Stimulated activated CD4-positive, alpha-beta T cell treated with anti-CD3 and anti-CD28 coated beads, TNF-alpha, amount 100 ng/mL, for 24 hours (primary cell): Measurements from ENCODE around the gene FBLN2.

Experiments used
- DNase-seq, 3 experiments: peaks; one replicate each; pipeline ENCODE4 v3.0.0-alpha.2; 2020; ENCODE audit warnings: low read depth in 3 of 3

Gene FBLN2

DNA sequence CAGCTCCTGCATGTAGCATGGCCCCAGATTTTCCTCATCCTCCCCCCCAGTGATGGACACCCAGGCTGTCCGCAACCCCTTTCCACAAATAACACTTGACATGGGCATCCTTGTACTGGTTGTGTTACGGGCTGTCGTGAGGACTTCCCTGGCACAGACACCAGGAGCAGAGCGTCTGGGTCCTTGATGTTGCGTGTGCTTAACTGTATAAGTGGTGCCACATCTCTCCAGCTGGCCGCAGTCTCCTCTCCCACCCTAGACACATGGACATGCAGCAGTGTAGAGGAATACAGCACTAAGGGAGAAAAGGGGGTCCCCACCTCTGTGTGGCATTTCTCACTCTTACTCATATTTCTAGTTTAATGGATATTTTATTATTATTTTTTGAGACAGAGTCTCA lies 56.6 kb downstream of the FBLN2 start:
- DNase-seq = no peak

DNA sequence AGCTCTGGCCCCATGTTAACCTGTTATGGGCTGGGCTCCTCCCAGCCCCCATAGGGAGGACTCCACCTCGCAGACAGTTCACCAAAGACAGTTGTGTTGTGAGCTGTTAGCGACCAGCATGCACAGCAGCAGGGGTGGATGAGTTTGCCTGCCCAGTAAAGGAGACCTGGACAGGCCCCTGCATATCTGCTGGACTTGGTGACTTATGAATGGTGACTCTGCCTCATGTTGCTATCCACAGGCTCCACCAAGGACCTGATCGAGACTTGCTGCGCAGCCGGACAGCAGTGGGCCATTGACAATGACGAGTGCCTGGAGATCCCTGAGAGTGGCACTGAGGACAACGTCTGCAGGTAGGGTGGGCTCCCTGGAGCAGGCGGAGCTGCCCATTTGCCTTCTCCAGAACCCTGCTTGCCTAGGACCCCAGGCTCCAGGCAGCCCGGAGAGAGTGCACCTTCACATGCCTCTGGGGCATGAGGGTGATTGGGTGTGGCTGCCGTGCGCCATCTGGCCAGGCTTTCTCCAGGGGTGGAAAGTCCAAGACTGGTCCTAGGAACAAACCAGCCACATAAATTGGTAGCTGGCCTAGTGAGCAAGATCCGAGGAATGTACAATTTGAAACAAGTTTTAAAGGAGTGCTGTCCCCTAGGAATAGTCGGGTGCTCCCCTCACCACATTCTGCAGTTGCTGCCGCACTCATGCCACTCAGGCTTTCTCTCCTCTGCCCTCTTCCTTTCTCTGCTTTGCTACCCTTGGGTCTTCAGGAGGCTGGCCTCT lies 59.1 kb downstream of the FBLN2 start:
- no peak for DNase-seq

DNA sequence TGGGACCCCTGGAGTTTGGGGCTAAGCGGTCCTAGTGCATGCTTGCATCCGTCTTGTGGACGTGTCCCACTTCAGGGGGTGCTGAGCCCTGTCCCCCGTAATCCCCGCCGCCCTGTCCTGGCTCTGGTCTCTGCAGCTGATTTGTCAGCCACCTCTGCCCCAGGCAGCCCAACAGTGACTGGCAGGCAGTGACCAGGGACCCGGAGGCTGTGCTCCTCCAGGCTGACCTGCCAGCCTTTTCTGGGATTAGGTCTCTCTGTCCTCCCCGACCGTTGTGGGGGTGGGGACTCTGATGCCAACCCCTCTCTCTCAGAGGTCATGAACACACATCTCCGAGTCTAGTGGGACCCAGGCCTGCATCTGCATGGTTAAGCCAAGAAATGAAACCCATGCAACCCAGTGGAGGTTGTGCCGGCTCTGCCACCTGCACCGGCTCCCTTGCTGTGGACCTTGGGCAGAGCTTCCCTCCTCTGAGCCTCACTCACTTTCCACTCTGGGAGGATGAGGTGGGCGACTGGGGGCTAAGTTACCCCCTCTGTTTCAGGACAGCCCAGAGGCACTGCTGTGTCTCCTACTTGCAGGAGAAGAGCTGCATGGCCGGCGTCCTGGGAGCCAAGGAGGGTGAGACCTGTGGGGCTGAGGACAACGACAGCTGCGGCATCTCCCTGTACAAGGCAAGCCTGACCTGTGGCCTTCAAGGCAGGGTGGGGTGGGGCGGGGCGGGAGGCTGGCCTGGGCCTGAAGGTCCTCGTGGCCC lies 60.2 kb downstream of the FBLN2 start:
- DNase-seq = no peak

DNA sequence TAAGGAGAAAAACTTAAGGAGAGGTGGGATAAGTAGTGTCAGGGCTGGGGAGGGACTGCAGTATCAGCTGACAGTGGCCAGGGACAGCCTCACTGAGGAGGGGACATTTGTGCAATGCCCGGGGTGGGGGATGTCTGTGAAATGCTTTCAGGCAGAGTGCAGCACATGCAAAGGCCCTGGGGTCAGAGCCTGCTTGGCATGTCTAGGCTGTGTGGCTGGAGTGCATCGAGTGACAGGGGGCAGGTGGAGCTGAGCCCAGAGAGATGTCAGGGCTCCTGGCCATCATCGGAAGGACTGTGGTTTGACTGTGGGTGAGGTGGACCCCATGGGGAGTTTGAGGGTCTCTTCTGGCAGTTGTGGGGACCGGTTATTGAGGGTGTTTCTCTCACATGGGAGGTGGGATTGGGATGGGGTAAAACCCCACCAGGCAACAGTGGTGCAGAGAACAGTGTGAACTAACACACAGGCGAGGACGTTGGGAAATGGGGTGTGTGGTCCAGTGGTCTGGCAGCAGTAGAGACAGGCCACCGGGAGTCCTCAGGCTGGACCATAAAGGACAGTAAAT lies 61.2 kb downstream of the FBLN2 start:
- DNase-seq = no peak

DNA sequence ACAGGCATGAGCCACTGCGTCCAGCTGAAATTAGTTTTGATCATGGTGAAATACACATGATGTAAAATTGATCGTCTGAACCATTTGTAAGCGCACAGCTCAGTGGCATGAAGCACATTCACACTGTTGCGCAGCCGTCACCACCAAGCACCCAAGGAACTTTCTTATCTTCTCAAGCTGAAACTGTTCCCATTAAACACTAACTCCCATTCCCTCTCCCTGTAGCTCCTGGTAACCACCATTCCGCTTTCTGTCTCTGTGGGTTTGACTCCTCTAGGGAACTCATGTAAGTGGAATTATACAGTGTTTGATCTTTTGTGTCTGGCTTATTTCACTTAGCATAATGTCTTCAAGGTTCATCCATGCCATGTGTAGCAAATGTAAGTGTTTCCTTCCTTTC lies 62.3 kb downstream of the FBLN2 start:
- DNase-seq = no peak

DNA sequence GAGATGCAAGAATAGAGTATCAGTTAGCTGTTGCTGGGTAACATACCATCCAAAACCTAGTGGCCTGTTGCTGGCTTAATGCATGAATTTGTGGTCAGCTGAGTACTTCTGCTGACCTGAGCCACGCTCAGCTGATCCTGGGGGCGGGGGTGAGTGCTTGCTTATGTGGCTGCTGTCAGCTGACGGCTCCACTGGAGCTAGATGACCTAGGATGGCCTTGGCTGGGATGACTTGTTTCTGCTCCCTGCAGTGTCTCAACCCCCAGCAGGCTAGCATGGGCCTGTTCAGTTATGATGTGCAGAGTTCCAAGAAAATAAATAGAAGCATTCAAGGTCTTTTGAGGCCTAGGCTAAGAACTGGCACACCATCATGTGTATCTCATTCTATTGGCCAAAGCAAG lies 63.9 kb downstream of the FBLN2 start:
- no peak for DNase-seq

DNA sequence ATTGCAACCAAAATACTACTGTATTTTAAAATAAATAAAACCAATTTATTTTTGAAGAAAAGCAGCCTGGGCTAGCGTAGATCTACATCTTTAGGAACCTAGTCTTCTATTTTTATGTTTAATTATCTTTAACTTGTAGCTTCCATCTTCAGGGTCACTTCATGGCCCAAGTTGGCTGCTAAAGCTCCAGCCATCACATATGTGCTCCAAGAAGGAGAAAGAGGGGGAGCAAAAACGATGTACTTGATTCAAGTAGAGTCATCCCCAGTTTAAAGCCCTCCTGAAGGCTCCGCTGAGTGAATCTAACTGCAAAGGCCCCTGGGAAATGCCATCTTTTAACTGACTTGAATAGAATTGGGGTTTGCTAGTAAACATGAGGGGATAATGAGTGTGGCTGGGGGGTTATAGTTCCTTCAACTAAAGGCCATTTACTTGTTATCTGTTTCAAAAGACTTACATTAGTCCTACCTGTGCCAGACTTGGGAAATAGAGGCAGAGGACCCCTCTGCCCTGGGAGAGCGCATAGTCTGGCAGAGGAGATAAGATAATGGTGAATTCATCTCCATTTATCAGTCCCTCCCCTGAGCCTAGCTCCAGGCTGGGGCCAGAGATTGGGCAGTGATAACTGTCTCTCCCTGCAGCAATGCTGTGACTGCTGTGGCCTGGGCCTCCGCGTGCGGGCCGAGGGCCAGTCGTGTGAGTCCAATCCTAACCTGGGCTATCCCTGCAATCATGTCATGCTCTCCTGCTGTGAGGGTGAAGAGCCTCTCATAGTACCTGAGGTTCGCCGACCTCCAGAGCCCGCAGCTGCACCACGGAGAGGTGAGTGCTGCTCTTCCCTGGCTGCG lies 64.6 kb downstream of the FBLN2 start:
- no peak for DNase-seq

DNA sequence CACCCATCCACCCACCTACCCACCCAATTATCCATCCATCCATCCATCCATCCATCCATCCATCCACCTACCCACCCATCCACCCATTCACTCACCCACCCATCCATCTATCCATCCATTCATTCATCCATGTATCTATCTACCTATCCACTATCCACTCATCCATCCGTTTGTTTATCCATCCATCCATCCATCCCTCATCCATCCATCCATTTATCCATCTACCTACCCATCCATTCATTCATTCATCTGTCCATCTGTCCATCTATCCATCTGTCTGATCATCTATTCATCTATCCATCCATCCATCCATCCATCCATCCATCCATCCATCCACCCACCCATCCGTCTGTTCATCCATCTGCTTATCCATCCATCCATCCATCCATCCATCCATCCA lies 65.7 kb downstream of the FBLN2 start:
- DNase-seq = no peak

DNA sequence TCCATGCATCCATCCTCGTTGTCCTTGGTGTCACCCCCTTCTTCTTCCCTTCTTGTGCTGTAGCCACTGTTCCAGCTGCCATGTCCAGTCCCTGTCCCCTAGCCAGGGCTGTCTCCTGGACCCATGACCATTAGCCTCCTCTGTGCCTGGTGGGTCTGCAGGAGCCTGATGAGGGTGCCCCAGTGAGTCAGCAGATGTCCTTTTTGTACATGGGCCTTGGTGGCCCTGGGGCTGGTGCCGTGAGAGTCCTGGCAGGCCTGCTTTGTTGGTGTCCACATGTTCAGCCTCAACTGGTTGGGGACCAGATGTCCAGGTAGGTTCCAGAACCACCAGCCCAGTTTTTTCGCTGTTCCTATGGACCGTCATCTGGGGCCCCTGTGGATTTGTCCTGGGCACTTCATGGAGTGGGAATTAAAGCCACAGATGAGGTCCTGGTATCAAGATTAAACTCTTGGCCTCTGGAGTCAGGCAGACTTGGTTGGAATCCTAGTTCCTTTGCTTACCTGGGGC lies 66.1 kb downstream of the FBLN2 start:
- no peak for DNase-seq

DNA sequence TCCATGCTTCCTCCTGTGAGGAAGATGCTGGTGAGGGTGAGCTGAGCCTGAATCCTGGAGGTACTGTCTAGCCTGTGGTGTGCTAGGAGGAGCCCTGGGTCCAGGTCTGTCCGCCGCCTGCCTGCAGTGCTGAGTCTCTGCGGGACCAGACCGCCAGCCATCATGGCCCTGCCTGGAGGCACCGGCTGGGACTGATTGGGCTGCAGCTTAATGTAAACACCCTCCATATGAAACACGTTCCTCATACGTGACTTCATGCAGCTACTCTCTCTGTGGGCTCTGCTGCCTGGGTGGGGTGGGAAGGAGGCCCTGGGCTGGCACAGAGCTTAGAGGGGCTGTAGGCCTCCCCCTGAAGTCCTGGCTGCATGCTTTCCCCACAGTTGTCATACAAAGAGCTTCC lies 67.4 kb downstream of the FBLN2 start:
- no peak for DNase-seq

DNA sequence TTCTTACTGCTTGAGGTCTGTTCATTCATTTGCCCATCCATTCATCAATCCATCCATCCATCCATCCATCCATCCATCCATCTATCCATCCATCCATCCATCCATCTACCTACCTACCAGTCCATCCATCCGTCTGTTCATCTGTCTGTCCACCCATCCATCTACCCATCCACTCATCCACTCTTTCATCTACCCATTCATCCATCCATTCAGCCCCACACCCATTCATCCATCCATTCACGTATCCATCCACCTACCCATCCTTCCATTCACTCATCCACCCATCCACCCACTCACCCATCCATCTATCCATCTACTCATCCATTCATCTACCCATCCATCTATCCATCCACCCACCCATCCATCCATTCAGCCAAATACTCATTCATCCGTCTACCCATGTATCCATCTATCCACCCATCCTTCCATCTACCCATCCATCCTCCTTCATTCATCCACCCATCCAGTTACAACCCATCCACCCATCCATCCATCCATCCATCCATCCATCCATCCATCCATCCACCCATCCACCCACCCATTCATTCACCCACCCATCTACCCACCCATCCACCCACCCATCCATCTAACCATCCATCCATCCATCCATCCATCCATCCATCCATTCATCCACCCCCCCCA lies 68.3 kb downstream of the FBLN2 start:
- no peak for DNase-seq

DNA sequence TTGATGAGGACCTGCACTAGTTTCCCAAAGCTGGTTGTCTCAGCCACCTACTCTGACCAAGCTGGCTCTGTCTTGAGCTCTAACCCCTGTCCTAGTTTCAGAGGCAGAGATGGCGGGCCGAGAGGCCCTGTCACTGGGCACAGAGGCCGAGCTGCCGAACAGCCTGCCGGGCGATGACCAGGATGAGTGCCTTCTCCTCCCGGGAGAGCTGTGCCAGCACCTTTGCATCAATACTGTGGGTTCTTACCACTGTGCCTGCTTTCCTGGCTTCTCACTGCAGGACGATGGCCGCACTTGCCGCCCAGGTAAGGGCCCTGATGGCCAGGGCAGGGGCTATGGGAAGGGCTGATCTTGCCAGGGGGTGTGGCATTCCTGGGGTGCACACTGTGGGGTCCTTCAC lies 69.1 kb downstream of the FBLN2 start:
- DNase-seq = no peak

DNA sequence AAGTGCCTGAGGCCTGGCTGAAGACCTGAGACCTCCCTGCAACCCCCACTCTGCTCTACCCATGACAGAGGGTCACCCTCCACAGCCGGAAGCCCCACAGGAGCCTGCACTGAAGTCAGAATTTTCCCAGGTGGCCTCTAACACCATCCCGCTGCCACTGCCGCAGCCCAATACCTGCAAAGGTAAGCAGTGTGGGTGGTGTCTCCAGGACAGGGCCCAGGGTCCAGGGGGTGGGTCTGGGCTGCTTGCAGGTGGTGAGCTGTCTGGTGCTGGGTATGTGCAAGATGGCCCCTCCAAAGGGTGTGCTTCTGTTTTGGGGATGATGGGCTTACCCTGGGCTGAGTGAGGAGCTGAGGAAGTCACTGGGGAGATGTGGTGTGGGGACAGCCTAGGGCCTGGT lies 69.9 kb downstream of the FBLN2 start:
- DNase-seq = no peak

DNA sequence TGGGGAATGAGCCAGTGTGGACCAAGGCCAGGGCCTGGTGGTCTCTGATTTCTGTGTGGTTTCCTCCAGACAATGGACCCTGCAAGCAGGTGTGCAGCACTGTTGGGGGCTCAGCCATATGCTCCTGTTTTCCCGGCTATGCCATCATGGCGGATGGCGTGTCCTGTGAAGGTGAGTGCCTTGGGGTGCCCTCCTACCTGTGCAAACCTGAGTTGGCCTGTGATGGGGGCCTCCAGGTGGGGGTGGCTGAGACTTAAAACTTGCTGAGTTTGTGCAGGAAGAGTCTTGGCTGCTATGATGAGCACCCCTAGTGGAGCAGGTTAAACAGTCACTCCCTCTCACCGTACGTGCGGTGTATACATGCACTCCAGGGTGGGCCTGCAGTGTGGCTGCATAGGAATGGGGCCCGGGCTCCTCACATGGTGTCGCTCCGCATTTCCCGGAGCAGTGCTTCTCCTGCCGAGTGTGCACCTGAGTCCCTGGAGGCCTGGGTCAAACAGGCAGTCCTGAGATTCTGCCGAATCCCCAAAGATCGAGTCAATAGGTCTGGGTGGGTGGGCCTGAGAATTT lies 70.8 kb downstream of the FBLN2 start:
- DNase-seq = no peak

DNA sequence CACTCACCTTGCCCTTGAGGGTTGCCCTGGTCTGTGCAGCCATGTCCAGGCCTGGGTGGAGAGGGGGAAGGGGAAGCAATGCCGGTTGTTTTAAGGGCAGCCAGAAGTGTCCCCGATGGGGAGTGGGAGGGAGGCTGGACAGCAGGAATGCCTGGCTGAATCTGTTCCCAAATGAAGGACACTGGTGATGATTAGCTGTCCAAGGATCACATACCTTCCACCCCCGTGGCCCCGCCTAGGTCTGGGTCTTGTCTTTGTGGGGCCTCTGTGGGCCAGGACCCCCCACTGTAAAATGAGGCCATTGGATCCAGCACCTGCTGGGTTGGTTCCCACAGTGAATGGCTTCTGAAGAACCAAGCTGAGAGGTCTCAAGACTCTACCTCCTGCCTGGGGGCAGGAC lies 71.4 kb downstream of the FBLN2 start:
- no peak for DNase-seq

DNA sequence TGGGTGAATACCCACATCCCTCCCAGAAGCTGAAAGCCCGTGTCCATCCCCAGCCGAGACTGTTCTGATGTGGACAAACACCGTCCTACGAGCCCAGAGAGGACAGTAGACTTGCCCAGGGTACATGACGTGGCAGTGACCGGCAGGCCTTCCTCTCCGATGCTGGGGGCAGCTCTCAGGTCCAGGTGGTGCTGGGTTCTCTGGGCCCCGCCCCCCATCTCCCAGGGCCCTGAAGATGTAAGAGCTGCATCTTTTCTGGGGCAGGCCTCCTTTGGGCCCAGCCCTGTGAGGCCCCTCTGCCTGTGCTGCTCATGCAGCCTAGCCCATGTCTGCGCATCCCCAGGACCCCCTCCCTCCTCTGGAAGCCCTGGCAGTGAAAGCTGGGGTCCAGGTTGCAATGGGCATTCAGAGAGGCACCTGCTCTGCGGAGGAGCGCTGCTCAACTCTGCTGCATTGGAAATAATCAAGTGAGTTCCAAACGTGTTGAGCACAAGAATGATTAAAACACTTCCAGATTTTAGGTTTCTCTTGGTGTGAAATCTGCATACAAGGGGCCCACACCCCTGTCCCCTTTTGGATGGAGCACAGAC lies 71.9 kb downstream of the FBLN2 start:
- no peak for DNase-seq

DNA sequence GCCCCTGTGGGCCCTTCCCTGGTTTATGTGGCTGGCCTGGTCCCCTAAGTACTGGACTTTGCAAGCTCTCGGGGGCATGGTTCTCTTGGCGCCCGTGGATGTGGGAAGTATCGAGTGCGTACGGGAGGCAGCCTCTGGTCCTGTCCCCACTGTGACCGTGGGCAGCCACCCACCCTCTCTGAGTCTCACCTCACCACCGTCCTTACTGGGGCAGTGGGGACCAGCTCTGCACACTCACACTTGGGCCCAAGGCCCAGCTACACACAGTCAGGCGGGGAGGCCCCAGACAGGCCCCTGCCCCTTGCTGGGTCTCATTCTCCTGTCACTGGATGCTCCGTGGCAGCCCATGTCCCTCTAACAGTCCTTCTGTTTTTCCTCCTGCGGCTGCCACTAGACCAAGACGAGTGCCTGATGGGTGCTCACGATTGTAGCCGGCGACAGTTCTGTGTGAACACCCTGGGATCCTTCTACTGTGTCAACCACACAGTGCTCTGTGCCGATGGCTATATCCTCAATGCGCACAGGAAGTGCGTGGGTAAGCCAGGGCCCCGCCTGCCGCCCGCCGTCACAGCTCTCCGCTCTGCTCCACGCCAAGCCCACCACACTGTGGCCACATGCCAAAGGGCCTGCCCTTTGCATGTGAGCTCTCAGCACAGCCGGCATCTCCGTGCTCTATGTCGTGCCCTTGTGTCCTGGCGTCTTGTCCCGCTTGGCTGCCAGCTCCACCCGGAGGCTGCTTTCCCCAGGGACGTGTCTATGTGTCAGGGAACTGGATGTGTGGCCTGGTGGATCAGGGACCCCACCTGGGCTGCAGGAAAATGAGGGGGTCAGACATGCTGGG lies 72.7 kb downstream of the FBLN2 start:
- DNase-seq = peak in 2 of 3 experiments; percentile 0 to 18

DNA sequence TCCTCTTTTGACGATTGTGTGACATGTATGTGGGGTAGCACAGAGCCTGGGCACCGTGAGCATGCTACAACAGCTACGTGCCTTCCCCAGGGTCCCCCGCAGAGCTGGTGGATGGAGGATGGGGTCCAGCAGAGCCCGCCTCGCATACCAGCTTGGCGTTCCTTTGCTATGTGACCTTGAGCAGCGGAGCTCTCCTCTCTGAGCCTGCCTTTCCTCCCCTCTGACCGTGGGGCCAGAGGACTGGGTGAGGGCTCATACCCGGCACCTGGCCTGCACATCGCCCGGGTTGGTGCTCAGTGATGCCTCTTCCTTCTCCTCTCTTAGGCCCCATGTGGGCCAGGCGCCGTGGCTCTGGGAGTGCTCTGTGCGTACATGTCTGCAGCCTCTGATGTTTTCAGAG lies 73.4 kb downstream of the FBLN2 start:
- DNase-seq = no peak

DNA sequence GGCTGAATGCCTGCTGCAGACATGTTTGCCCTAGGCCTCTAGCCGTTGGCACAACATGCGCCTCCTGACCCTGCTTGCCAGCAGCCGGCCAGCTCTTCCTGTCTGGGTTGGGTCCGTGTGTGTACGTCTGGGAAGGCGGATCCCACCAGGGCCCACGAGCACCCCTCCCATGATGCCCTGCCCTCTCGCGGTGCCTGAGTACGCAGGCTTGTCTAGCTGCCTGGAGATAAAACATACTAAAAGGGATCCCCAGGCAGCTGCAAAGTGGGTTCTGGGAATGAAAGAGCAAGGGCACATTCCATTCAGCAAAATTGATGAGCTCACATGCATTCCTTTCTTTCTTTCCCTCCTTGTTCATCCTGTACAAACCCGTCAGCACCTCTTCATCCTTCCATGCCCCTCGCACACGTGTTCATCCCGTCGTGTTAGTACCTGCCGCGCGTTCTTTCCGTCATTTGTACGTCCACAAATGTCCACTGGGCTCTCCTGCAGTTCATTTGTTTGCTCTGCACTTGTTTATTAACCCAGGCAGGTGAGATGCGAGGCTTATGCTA lies 74.3 kb downstream of the FBLN2 start:
- DNase-seq = no peak
